ENCODE results near the gene ZNF718. TPM values are rescaled to one million over a fixed set of nuclear protein-coding genes. Genes with fewer than 3 reads are reported as not detected.
A peak's percentile ranks its signal among the peaks of the same experiment; 100 is the strongest.
"Not testable (repeated sequence)": the region's sequence is repeated elsewhere in the genome, so short reads cannot be mapped to it uniquely, and the experiment has no call there.

ZNF718 gene
- 5.2 TPM for polyA plus RNA-seq
- long read RNA-seq, donor 1: 0 reads
- long read RNA-seq, donor 2, partial matches to known transcripts: 25 of 40 reads
- long read RNA-seq, donor 2, other reads (novel, unspliced or antisense): 12 of 40 reads
- long read RNA-seq, donor 3: 0 reads
- long read RNA-seq, donor 4: 0 reads
- long read RNA-seq, donor 5: 0 reads
- long read RNA-seq, donor 6, partial matches to known transcripts: 0 of 1 reads
- long read RNA-seq, donor 6, other reads (novel, unspliced or antisense): 0 of 1 reads
- long read RNA-seq, donor 7: 0 reads
- long read RNA-seq, donor 8, partial matches to known transcripts: 0 of 2 reads
- long read RNA-seq, donor 8, other reads (novel, unspliced or antisense): 0 of 2 reads
- long read RNA-seq, donor 9, partial matches to known transcripts: 0 of 1 reads
- long read RNA-seq, donor 9, other reads (novel, unspliced or antisense): 0 of 1 reads
- long read RNA-seq, donor 10, partial matches to known transcripts: 0 of 2 reads
- long read RNA-seq, donor 10, other reads (novel, unspliced or antisense): 0 of 2 reads
- long read RNA-seq, donor 11: 0 reads

DNA sequence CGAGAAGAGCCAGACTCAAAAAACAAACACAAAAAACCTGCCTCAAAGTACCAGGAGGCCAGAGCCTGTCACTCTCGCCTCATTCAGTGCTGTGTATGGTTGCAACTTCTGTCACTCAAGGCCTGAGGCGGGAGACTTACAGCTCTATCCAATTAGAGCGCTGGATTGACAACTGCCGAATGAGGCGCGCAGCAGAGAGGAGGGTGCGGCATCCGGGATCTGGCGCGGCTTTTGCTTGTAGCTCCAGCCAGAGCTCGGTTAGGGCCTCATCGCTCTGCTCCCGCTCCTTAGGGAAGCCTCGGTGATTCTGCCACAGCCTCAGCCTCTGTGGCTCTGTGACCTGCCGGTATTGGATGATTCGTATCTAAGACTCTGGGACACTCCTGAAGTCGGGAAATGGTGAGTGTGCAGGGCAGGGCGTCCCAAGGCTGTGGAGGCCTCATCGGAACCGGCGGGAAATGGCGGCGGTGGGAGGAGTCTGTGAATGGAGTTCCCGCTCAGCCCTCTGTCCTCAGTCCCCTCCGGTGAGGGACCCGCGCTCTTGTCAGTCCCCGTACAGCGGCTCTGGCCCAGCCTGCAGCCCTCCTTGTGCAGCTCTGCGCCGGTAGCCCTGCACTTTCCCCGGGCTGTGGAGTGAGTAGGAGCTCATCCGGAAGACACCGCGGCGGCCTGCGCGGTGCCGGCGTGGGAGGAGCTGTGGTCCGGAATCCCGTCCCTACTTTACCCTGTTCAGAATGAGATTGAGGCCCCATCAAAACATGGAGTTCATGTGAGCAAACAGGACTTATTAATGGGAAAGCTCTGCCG is at the start of gene ZNF718:
TSS of gene ZNF718 (plus strand) at position 227 of the 807 bp plus-strand sequence. CDS start at position 397, 170 bp downstream.
- WGBS (ENCODE audit: insufficient coverage, low lambda C conversion rate): no CpG with 5 or more reads among the region's 44 CpGs
- H3K36me3 ChIP-seq (ENCODE audit: control insufficient read depth, insufficient read depth, low read length): peaks cover 25% of the 10 kb centered on the region
- DNase-seq: peak; percentile 95 to 98
- no peaks in the 10 kb centered on the region for H3K27me3 ChIP-seq (ENCODE audit: control insufficient read depth, insufficient read depth, low read length)
- H3K9me3 ChIP-seq (ENCODE audit: control insufficient read depth, low read depth, low read length): peaks cover 26% of the 10 kb centered on the region
- H3K27ac ChIP-seq (ENCODE audit: low read length): peak within 1 kb of the TSS; percentile 89
- peaks cover 3% of the 10 kb centered on the region for H3K4me1 ChIP-seq (ENCODE audit: control insufficient read depth, insufficient read depth, low read length)
- peak within 1 kb of the TSS; percentile 82 for H3K4me3 ChIP-seq (ENCODE audit: low read length)

DNA sequence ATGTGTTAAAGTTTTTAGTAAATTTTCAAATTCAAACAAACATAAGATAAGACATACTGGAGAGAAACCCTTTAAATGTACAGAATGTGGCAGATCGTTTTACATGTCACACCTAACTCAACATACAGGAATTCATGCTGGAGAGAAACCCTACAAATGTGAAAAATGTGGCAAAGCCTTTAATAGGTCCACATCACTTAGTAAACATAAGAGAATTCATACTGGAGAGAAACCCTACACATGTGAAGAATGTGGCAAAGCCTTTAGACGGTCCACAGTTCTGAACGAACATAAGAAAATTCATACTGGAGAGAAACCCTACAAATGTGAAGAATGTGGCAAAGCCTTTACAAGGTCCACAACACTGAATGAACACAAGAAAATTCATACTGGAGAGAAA is 38.4 kb upstream of the ZNF718 start:
- H3K4me1 ChIP-seq (ENCODE audit: control insufficient read depth, insufficient read depth, low read length): no peaks in the 10 kb centered on the region
- no peak overlapping the region for H3K27ac ChIP-seq (ENCODE audit: low read length)
- 100% methylated on average over 1 of the region's 3 CpGs for WGBS (ENCODE audit: insufficient coverage, low lambda C conversion rate)
- H3K9me3 ChIP-seq (ENCODE audit: control insufficient read depth, low read depth, low read length): peaks cover 53% of the 10 kb centered on the region
- no peak overlapping the region for H3K4me3 ChIP-seq (ENCODE audit: low read length)
- DNase-seq: no peak
- H3K36me3 ChIP-seq (ENCODE audit: control insufficient read depth, insufficient read depth, low read length): peaks cover 11% of the 10 kb centered on the region
- H3K27me3 ChIP-seq (ENCODE audit: control insufficient read depth, insufficient read depth, low read length): no peaks in the 10 kb centered on the region

DNA sequence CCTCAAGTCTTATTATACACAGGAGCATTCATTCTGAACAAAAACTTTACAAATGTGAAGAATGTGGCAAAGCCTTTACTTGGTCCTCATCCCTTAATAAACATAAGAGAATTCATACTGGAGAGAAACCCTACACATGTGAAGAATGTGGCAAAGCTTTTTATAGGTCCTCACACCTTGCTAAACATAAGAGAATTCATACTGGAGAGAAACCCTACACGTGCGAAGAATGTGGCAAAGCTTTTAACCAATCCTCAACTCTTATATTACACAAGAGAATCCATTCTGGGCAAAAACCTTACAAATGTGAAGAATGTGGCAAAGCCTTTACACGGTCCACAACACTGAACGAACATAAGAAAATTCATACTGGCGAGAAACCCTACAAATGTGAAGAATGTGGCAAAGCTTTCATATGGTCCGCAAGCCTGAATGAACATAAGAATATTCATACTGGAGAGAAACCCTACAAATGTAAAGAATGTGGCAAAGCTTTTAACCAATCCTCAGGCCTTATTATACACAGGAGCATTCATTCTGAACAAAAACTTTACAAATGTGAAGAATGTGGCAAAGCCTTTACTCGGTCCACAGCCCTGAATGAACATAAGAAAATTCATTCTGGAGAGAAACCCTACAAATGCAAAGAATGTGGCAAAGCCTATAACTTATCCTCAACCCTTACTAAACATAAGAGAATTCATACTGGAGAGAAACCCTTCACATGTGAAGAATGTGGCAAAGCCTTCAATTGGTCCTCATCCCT is 37.6 kb upstream of the ZNF718 start:
- DNase-seq: not testable (repeated sequence)

DNA sequence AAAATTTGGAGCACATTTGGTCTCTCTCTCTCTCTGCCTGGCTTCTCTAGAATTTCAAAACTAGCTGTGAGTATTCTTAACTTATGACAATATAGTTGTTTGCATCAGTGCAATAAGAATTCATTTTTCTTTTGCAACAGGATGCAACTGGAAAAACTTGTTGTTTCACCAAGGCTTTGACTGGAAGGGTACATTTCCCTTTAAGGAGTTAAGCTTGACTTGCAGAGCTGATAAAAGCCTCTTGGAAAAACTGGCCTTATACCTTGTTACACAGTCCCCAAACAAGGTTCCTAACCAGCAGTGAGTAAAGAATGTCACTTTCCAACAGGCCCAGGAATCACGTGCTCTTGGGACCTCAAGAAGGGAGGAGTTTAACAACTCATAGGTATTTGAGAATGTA is 25.9 kb upstream of the ZNF718 start:
- H3K4me3 ChIP-seq (ENCODE audit: low read length): no peak overlapping the region

More for the DNA sequence above, 37.6 kb upstream of the ZNF718 start:
- not testable (repeated sequence) for H3K27me3 ChIP-seq (ENCODE audit: control insufficient read depth, insufficient read depth, low read length); H3K27ac ChIP-seq (ENCODE audit: low read length); H3K4me1 ChIP-seq (ENCODE audit: control insufficient read depth, insufficient read depth, low read length); H3K4me3 ChIP-seq (ENCODE audit: low read length)
- 100% methylated on average over 1 of the region's 7 CpGs for WGBS (ENCODE audit: insufficient coverage, low lambda C conversion rate)
- H3K36me3 ChIP-seq (ENCODE audit: control insufficient read depth, insufficient read depth, low read length): peaks cover 11% of the 10 kb centered on the region
- peaks cover 53% of the 10 kb centered on the region for H3K9me3 ChIP-seq (ENCODE audit: control insufficient read depth, low read depth, low read length)

DNA sequence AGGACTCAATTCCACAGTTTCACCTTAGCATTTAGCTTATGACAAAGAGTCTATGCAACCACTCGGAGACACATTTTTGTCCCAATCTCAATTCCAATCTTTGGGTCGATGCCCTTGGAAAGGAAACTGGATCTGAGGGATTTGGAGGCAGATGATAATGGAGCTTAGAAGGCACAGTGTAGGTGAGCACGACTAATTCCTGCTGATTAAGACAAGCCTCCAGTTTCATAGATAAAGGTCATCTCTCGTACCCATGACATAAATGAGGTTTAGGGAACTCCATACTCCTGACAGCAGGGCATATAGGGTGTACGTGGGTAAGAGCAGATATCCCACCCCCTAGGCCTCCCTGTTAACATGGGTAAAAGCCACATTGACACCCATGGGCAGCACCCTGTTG is 24.4 kb upstream of the ZNF718 start:
- no peak overlapping the region for H3K27ac ChIP-seq (ENCODE audit: low read length)
- H3K9me3 ChIP-seq (ENCODE audit: control insufficient read depth, low read depth, low read length): peaks cover 8% of the 10 kb centered on the region
- H3K4me1 ChIP-seq (ENCODE audit: control insufficient read depth, insufficient read depth, low read length): no peaks in the 10 kb centered on the region
- no peak for DNase-seq
- no peaks in the 10 kb centered on the region for H3K36me3 ChIP-seq (ENCODE audit: control insufficient read depth, insufficient read depth, low read length)
- WGBS (ENCODE audit: insufficient coverage, low lambda C conversion rate): no CpG with 5 or more reads among the region's 5 CpGs
- no peaks in the 10 kb centered on the region for H3K27me3 ChIP-seq (ENCODE audit: control insufficient read depth, insufficient read depth, low read length)
- H3K4me3 ChIP-seq (ENCODE audit: low read length): no peak overlapping the region

More for the DNA sequence above, 25.9 kb upstream of the ZNF718 start:
- H3K27ac ChIP-seq (ENCODE audit: low read length): no peak overlapping the region
- no peaks in the 10 kb centered on the region for H3K4me1 ChIP-seq (ENCODE audit: control insufficient read depth, insufficient read depth, low read length)
- peaks cover 8% of the 10 kb centered on the region for H3K9me3 ChIP-seq (ENCODE audit: control insufficient read depth, low read depth, low read length)
- DNase-seq: no peak
- WGBS (ENCODE audit: insufficient coverage, low lambda C conversion rate): no CpG with 5 or more reads among the region's 1 CpG
- H3K36me3 ChIP-seq (ENCODE audit: control insufficient read depth, insufficient read depth, low read length): no peaks in the 10 kb centered on the region
- H3K27me3 ChIP-seq (ENCODE audit: control insufficient read depth, insufficient read depth, low read length): no peaks in the 10 kb centered on the region

DNA sequence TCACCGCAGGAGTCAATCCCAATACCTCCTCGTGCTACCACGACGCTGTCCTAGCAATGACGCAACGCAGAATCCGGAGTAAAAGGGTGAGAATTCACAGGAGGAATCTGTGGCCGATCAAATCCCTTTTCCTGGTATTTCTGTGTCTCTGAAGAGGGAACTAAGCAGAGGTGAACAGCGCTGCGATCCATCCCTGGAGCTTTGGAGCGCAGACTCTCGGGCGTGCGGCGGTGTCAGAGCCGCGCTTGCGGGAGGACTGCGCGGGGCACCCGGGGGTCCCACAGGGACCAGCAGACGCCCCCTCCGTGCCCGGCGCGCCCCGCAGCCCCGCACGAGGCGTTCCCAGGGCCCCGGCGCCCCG is 17.2 kb upstream of the ZNF718 start:
- Histone ChIP-seq H3K27me3 (ENCODE audit: control insufficient read depth, insufficient read depth, low read length) (peaks cover 42% of the 10 kb centered on the region), H3K36me3 (ENCODE audit: control insufficient read depth, insufficient read depth, low read length) (no peaks in the 10 kb centered on the region), H3K4me1 (ENCODE audit: control insufficient read depth, insufficient read depth, low read length) (no peaks in the 10 kb centered on the region), H3K27ac (ENCODE audit: low read length) (no peak overlapping the region), H3K4me3 (ENCODE audit: low read length) (no peak overlapping the region), H3K9me3 (ENCODE audit: control insufficient read depth, low read depth, low read length) (peaks cover 3% of the 10 kb centered on the region)
- no peak for DNase-seq
- no CpG with 5 or more reads among the region's 33 CpGs for WGBS (ENCODE audit: insufficient coverage, low lambda C conversion rate)

DNA sequence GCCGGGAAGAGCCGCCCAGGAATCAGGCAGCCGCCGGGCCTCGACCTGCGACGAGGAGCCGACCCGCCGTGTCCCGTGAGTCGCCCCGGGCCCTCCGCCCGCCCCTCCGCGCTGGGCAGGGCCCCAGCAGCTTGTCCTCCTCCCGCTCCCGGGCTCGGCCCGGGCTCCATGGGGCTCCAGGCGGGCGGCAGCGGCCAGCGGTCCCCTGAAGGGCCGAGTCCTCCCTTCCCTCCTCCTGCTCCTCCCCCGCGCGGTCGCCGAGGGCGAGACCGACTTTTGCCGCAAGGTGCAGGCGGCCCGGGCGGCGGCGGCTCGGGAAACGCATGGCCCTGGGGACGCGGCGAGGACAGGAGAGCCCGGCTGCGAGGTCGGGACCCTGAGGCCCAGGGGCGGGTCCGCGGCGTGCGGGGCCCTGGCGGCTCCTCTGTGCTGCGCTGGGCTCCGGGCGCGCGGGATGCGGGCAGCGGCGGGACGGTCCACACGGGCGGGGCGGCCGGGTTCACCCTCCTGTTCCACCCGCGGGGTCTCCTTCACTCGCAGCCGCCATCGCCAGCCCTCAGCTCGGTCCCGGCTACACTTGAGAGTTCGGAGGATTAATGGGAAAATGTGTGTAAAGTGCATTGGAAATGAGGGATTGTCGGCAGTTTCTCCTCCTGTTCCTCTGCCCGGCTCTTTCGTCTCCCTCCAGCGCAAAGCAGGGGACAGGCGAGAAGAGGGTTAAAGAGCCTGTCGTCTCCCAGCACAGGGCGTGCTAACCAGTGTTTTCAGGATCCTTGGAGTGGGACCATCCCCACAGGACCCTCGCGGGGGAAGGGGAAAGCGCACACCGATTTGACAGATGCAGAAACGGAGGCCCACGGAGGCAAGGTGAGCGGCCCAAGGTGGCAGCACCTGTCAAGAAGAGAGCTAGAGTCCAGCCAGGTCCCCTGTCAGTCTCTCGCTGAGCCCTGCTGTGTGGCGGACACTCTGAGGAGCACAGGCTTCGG is 16.6 kb upstream of the ZNF718 start:
- H3K4me3 ChIP-seq (ENCODE audit: low read length): no peak overlapping the region
- DNase-seq: no peak
- H3K4me1 ChIP-seq (ENCODE audit: control insufficient read depth, insufficient read depth, low read length): no peaks in the 10 kb centered on the region
- peaks cover 42% of the 10 kb centered on the region for H3K27me3 ChIP-seq (ENCODE audit: control insufficient read depth, insufficient read depth, low read length)
- WGBS (ENCODE audit: insufficient coverage, low lambda C conversion rate): no CpG with 5 or more reads among the region's 91 CpGs
- H3K9me3 ChIP-seq (ENCODE audit: control insufficient read depth, low read depth, low read length): peaks cover 3% of the 10 kb centered on the region
- no peaks in the 10 kb centered on the region for H3K36me3 ChIP-seq (ENCODE audit: control insufficient read depth, insufficient read depth, low read length)
- no peak overlapping the region for H3K27ac ChIP-seq (ENCODE audit: low read length)

DNA sequence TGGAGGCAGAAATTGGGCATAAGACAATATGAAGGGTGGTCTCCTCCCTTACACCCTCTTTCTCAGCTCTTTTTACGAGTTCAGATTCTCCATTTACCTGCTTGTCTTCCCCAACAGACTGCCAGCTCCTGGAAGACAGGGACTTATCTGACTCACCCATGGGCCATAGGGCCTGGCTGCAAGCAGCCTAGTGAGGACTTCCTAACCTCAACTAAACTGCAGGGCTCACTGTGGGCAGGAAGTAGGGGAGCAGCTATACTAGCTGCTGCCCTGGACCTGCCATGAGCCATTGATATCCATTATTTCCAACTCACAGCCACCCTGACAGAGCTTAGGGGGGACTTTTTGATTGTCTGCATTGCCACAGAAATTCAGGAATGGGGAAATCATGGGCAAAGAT is 11.5 kb upstream of the ZNF718 start:
- Histone ChIP-seq H3K36me3 (ENCODE audit: control insufficient read depth, insufficient read depth, low read length) (no peaks in the 10 kb centered on the region), H3K9me3 (ENCODE audit: control insufficient read depth, low read depth, low read length) (no peaks in the 10 kb centered on the region), H3K4me3 (ENCODE audit: low read length) (no peak overlapping the region), H3K4me1 (ENCODE audit: control insufficient read depth, insufficient read depth, low read length) (no peaks in the 10 kb centered on the region), H3K27me3 (ENCODE audit: control insufficient read depth, insufficient read depth, low read length) (peaks cover 27% of the 10 kb centered on the region), H3K27ac (ENCODE audit: low read length) (no peak overlapping the region)
- 60% methylated on average over 1 of the region's 1 CpG for WGBS (ENCODE audit: insufficient coverage, low lambda C conversion rate)
- DNase-seq: no peak

DNA sequence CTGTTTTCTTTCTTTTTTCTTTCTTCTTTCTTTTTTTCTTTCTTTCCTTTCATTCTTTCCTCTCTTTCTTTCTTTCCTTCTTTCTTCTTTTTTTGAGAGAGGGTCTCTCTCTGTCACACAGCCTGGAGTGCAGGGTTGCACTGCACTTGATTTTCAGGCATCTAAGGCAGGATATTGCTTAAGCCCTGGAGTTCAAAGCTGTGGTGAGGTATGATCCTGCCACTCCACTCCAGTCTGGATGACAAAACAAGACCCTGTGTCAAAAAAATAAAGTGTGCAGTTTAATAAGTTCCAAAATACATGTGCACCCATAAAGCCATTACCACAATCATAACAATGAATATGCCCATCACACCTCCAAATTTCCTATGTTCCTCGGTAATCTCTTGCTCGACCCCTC is 10.6 kb upstream of the ZNF718 start:
- Histone ChIP-seq H3K4me3 (ENCODE audit: low read length) (no peak overlapping the region), H3K36me3 (ENCODE audit: control insufficient read depth, insufficient read depth, low read length) (no peaks in the 10 kb centered on the region), H3K27ac (ENCODE audit: low read length) (no peak overlapping the region), H3K27me3 (ENCODE audit: control insufficient read depth, insufficient read depth, low read length) (peaks cover 17% of the 10 kb centered on the region), H3K4me1 (ENCODE audit: control insufficient read depth, insufficient read depth, low read length) (no peaks in the 10 kb centered on the region), H3K9me3 (ENCODE audit: control insufficient read depth, low read depth, low read length) (no peaks in the 10 kb centered on the region)
- no peak for DNase-seq
- 83% methylated on average over 2 of the region's 2 CpGs for whole genome bisulfite sequencing (ENCODE audit: insufficient coverage, low lambda C conversion rate)
